GM21515 (cell line): ENCODE results near the gene SERPINE1.
"Not testable (repeated sequence)": the region's sequence is repeated elsewhere in the genome, so short reads cannot be mapped to it uniquely, and the experiment has no call there.

ENCODE experiments used
- ATAC-seq: cut with Tn5 transposase; IDR thresholded peaks from one replicate; pipeline ENCODE4 v1.9.1; 2021; ENCODE audit not compliant: unreplicated experiment

SERPINE1 gene

DNA sequence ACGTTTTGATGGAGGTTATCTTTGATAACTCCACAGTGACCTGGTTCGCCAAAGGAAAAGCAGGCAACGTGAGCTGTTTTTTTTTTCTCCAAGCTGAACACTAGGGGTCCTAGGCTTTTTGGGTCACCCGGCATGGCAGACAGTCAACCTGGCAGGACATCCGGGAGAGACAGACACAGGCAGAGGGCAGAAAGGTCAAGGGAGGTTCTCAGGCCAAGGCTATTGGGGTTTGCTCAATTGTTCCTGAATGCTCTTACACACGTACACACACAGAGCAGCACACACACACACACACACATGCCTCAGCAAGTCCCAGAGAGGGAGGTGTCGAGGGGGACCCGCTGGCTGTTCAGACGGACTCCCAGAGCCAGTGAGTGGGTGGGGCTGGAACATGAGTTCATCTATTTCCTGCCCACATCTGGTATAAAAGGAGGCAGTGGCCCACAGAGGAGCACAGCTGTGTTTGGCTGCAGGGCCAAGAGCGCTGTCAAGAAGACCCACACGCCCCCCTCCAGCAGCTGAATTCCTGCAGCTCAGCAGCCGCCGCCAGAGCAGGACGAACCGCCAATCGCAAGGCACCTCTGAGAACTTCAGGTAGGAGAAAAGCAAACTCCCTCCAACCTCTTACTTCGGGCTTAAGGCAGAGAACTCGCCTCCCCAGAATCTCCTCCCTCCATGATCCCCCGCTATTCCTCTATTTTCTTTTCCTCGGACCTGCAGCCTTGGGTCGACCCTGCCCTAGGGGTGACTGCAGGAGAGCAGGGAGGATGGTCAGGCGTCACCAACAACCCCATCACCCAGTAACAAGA, at the start of gene SERPINE1:
TSS of gene SERPINE1 (plus strand) at position 454 of the 809 bp plus-strand sequence. CDS start 1,290 bp downstream, outside the sequence.
- peak; percentile 55 for ATAC-seq

GRCh38 chr7:101077303-101078086, 49.4 kb upstream of the SERPINE1 start:
- ATAC-seq: peak; percentile 72

DNA sequence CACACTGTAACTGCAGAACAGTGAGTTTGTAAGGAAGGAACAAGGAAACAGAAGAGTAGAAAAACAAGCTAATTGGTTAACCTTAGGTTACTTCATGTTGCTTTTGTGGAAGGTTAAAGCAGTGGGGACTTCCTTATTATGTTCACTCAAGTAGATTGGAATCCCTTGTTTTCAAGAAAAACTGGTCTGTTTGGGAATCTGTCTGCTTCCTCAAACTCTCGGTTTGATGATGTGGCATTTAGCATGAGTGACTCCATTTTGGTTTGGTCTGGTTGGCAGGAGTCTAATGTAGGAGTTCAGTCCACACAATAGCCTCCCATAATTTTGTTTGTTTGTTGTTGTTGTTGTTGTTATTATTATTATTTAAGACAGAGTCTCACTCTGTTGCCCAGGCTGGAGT, 45.5 kb upstream of the SERPINE1 start:
- ATAC-seq: no peak

DNA sequence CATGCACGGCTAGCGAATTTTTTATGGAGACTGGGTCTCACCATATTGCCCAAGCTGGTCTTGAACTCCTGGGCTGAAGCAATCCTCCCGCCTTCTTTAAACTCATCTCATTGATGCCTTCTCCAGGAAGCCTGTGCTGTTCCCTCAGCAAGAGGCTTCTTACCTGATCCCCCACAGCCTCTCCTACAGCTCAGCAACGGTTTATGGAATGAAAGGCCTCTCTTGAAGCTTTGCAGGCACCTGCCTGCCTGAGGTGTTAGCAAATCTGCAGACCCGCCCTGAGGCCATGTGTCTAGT, 42.1 kb upstream of the SERPINE1 start:
- no peak for ATAC-seq

GRCh38 chr7:101085162-101085964, 41.5 kb upstream of the SERPINE1 start, which contains the start of gene TRIM56:
TSS of gene TRIM56 (plus strand) at chr7:101085481. CDS start at chr7:101087313, 1,832 bp downstream.
- ATAC-seq: peak; percentile 77

DNA sequence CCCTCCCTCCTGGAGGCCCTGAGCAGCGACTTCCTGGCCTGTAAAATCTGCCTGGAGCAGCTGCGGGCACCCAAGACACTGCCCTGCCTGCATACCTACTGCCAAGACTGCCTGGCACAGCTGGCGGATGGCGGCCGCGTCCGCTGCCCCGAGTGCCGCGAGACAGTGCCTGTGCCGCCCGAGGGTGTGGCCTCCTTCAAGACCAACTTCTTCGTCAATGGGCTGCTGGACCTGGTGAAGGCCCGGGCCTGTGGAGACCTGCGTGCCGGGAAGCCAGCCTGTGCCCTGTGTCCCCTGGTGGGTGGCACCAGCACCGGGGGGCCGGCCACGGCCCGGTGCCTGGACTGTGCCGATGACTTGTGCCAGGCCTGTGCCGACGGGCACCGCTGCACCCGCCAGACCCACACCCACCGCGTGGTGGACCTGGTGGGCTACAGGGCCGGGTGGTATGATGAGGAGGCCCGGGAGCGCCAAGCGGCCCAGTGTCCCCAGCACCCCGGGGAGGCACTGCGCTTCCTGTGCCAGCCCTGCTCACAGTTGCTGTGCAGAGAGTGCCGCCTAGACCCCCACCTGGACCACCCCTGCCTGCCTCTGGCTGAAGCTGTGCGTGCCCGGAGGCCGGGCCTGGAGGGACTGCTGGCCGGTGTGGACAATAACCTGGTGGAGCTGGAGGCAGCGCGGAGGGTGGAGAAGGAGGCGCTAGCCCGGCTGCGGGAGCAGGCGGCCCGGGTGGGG, 39.4 kb upstream of the SERPINE1 start:
- no peak for ATAC-seq

DNA sequence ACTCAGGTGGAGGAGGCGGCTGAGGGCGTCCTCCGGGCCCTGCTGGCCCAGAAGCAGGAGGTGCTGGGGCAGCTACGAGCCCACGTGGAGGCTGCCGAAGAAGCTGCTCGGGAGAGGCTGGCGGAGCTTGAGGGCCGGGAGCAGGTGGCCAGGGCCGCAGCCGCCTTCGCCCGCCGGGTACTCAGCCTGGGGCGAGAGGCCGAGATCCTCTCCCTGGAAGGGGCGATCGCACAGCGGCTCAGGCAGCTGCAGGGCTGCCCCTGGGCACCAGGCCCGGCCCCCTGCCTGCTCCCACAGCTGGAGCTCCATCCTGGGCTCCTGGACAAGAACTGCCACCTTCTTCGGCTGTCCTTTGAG, 38.9 kb upstream of the SERPINE1 start:
- no peak for ATAC-seq

DNA sequence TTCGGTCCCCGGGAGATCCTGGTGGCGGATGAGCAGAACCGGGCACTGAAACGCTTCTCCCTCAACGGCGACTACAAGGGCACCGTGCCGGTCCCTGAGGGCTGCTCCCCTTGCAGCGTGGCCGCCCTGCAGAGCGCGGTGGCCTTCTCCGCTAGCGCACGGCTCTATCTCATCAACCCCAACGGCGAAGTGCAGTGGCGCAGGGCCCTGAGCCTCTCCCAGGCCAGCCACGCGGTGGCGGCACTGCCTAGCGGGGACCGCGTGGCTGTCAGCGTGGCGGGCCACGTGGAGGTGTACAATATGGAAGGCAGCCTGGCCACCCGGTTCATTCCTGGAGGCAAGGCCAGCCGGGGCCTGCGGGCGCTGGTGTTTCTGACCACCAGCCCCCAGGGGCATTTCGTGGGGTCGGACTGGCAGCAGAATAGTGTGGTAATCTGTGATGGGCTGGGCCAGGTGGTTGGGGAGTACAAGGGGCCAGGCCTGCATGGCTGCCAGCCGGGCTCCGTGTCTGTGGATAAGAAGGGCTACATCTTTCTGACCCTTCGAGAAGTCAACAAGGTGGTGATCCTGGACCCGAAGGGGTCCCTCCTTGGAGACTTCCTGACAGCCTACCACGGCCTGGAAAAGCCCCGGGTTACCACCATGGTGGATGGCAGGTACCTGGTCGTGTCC, 37.9 kb upstream of the SERPINE1 start:
- ATAC-seq: no peak

GRCh38 chr7:101089876-101090275, 37.0 kb upstream of the SERPINE1 start:
- no peak for ATAC-seq

DNA sequence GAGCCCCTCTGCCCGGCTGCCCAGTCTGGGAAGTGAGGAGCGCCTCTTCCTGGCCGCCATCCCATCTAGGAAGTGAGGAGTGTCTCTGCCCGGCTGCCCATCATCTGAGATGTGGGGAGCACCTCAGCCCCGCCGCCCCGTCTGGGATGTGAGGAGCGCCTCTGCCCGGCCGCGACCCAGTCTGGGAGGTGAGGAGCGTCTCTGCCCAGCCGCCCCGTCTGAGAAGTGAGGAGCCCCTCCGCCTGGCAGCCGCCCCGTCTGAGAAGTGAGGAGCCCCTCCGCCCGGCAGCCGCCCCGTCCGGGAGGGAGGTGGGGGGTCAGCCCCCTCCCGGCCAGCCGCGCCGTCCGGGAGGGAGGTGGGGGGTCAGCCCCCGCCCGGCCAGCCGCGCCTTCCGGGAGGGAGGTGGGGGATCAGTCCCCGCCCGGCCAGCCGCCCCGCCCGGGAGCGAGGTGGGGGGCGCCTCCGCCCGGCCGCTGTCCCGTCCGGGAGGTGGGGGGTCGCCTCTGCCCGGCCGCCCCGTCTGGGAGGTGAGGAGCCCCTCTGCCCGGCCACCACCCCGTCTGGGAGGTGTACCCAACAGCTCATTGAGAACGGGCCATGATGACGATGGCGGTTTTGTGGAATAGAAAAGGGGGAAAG, 34.5 kb upstream of the SERPINE1 start:
- ATAC-seq: not testable (repeated sequence)

GRCh38 chr7:101093906-101094305, 33.0 kb upstream of the SERPINE1 start:
- no peak for ATAC-seq

DNA sequence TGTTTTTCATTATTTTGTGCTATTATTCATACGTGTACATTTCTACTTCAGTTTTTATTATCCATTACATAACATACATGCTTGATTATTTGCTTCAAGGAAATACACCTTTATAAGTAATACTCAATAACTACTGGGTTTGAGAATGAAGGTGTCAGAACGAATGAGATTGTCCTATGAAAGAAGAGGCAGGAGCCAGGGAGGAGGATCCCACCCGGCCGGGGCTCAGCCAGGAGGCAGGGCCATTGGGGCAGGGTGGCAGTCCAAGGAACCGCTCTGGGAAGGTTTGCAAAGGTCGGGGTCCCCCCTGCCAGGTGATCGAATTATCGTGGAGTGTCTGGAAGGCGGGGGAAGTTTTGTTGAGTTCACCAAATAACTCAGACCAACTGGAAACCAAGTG, 32.5 kb upstream of the SERPINE1 start:
- no peak for ATAC-seq

GRCh38 chr7:101094791-101095375, 32.0 kb upstream of the SERPINE1 start:
- no peak for ATAC-seq

DNA sequence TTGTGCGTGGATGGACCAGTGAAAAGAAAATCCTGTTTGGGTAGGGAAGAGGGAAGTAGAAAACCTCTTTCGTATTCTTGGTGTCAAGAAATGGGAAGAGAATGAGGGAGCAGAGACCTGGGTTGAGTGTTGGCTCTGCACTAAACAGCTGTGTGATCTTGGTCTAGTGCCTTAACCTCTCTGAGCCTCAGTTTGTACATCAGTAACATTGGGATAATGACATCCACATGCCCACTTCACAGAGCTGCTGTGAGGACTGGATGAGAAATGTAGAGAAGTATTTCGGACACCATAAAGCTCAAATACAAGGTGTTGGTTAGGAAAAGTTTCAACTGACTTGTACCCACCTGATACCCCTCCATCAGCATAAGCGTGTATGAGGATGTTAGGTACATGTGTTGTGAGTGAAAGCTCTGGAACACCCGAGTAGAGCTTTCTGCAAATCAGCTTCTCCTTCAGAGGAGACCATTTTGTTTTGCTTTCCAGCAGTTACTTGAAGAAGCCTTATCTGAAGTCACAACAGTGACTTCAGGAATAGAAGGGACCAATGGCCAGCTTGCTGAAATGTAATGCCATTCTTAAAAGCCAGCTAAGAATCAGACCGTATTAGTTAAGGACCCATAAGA, 30.5 kb upstream of the SERPINE1 start:
- no peak for ATAC-seq

GRCh38 chr7:101096957-101097347, 30.0 kb upstream of the SERPINE1 start:
- ATAC-seq: no peak

DNA sequence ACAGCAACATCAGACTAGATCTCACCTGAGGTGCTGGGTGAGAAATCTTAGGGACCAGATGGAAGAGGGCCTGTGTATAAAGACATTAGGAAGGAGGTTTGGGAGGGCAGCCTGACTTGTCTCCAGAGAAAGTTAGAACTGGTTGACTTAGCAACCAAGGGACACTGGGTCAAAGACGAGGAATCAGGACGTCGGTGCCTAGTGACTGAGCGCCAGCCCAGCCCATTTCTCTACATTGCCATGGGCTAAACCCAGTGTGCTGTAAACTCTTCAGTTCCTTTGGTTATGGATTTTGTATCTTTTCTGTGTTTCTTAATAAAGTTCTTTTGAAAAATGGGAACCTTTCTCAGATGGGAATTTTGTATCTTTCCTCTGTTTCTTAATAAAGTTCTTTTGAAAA, 29.3 kb upstream of the SERPINE1 start:
- ATAC-seq: no peak

GRCh38 chr7:101099969-101100781, 26.7 kb upstream of the SERPINE1 start:
- ATAC-seq: no peak
